HFF-Myc (cell line): ENCODE results near the gene PSMB4.

Experiments
- DNase-seq: peaks from one replicate; pipeline ENCODE4 v3.0.0-alpha.2; 2011; ENCODE audit warnings: low read depth; ENCODE audit errors: extremely low read depth
- H3K4me3 ChIP-seq: replicated peaks from 2 replicates; pipeline ENCODE4 v1.5.1; 2011; ENCODE audit warnings: low read depth, mild to moderate bottlenecking, control low read depth, low read length
- TF ChIP-seq, protein P1 (sequence below): IDR thresholded peaks from 2 replicates; pipeline ENCODE4 v1.5.1; 2012; ENCODE audit warnings: mild to moderate bottlenecking, low read depth, low read length, control low read depth; ENCODE audit errors: missing control alignments

Gene PSMB4

DNA sequence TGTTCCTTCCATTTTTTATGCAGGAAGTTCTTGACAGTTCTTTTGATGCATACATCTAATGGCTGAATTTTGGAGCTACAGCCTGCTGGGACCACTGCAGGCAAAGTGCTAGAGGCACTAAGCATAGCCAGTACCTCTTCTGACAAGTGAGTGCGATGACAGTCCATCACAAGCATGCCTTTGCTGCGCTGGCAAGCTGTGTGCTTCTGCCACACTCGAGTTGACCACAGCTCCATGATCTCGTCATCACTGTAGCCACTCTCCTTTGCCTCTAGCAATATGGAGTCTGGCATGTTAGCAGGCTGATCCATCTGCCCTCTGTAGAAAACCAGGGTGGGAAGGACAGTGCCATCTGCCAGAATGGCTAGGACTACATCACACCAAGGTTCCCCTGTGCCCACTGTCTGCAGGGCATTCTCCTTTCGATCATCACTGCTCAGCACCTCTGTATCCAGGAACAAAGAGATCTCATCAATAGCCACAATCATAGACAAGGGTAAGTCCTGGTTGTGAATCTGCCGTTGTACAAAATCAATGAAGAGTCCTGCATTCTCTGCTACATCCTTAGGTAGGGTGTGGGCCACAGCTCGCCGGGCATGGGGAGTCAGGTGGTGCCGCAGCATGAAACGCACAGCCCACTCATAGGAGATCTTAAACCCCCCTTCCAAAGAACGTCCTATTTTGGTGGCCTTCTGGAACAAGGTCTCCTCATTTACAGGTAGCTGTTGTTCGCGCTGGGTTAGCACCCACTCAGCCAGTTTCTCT lies 6.0 kb downstream of the PSMB4 start:
- TF ChIP-seq, protein P1, sequence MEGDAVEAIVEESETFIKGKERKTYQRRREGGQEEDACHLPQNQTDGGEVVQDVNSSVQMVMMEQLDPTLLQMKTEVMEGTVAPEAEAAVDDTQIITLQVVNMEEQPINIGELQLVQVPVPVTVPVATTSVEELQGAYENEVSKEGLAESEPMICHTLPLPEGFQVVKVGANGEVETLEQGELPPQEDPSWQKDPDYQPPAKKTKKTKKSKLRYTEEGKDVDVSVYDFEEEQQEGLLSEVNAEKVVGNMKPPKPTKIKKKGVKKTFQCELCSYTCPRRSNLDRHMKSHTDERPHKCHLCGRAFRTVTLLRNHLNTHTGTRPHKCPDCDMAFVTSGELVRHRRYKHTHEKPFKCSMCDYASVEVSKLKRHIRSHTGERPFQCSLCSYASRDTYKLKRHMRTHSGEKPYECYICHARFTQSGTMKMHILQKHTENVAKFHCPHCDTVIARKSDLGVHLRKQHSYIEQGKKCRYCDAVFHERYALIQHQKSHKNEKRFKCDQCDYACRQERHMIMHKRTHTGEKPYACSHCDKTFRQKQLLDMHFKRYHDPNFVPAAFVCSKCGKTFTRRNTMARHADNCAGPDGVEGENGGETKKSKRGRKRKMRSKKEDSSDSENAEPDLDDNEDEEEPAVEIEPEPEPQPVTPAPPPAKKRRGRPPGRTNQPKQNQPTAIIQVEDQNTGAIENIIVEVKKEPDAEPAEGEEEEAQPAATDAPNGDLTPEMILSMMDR, result no peak
- no peak overlapping the region for H3K4me3 ChIP-seq
- DNase-seq, result no peak

DNA sequence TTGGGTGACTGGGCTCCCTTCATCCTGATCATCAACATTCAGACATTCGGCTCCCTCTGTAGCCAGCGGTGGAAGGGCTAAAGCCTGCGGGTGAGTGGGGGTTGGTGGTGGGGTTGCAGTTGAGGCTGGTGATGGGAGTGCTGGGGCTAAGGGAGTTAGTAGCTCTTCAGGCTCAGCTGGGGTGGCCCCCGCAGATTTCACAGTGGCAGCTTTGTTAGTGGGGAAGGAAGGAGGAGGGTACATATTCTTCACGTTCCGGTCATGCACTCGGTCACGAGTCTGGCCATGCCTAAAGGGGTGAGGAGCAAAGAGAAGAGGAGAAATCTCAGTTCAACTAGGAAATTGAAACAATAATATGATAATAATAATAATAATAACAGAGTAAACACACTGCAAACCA lies 6.8 kb downstream of the PSMB4 start:
- TF ChIP-seq, protein P1, result no peak
- no peak for DNase-seq
- no peak overlapping the region for H3K4me3 ChIP-seq

DNA sequence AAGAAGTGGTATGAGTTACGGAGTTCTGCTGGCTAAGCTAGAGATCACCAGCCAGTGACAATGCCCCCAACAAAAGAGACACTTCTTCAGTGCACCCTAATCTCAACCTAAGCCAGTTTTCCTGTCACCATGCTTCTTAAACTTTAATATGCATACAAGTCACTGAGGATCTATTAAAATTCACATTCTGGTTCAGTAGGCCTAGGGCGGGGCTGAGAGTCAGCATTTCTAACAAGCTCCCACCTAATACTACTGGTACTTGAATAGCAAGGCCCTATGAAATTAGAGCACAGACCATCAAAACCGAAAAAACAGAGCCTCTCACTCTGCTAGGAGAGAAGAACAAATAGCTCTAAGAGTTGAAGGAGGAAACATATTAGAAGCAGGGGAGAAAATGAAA lies 7.9 kb downstream of the PSMB4 start:
- TF ChIP-seq, protein P1, result no peak
- H3K4me3 ChIP-seq, result no peak overlapping the region

DNA sequence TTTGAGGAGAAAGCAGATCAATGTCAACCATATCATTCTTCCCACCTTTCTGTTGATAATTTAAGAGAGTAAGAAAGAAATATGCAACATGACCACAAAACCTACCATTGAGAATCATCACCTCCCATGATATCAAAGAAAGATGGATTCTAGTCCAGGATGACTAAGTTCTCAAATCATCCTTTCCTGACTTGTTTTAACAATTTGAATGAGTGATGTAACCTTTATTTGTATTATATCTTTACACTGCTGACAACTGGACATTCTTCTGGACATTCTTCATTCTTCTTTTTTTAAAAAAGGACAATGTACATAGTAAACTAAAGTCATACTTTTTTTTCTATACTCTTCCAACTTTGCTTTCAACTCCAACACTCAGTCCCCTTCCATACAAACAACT lies 9.5 kb downstream of the PSMB4 start:
- no peak for DNase-seq
- H3K4me3 ChIP-seq, result no peak overlapping the region
- TF ChIP-seq, protein P1, result no peak

More for the DNA sequence above, 7.9 kb downstream of the PSMB4 start:
- no peak for DNase-seq

DNA sequence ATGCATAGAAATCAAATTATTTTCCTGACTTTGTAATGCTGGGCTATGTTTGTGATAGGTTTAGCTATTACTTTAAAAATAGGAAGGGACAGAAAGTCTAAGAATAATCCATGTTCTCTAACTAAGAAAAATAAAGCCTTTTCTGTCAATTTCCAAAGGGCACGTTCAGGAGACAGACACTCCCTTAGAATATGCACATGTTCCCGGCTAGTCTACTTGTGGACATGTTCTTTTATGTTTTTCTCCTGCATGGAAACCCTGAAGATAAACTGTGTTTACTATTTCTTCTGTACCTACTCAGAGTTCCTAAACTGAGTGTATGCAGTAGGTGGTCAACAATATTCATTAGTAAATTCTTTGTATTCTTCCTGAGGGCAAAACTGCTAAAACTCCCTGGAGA lies 12.5 kb downstream of the PSMB4 start:
- no peak for DNase-seq
- no peak overlapping the region for H3K4me3 ChIP-seq
- TF ChIP-seq, protein P1, result no peak

DNA sequence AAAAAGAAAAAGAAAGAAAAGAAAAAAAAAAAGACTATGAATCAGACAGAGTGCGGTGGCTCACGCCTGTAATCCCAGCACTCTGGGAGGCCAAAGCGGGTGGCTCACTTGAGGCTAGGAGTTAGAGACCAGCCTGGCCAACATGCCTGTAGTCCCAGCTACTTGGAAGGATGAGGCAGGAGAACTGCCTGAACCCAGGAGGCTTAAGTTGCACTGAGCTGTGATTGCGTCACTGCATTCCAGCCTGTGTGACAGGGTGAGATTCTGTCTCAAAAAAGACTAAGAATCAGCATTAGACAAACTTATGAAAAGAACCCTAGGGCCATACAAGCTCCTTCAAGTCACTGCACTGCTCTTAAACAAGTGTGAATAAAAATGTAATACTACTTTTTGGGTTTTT lies 16.9 kb downstream of the PSMB4 start:
- TF ChIP-seq, protein P1, result no peak
- DNase-seq, result no peak
- no peak overlapping the region for H3K4me3 ChIP-seq

DNA sequence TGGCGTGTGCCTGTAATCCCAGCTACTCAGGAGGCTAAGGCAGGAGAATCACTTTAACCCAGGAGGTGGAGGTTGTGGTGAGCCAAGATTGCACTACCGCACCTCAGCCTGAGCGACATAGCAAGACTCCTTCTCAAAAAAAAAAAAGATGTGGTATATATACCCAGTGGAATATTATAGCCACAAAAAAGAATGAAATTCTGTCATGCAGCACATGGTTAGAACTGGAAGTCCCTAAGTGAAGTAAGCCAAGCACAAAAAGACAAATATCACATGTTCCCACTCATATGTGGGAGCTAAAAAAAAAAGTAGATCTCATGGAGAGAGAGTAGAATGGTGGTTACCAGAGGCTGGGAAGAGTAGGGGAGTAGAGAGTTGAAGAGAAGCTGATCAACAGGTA lies 18.7 kb downstream of the PSMB4 start:
- no peak overlapping the region for H3K4me3 ChIP-seq
- TF ChIP-seq, protein P1, result no peak
- DNase-seq, result no peak
